K562 (cell line): ENCODE measurements around the gene EHD3. TPM values are rescaled to one million over a fixed set of nuclear protein-coding genes. Genes with fewer than 3 reads are reported as not detected.

Experiments used
- ATAC-seq: fragments of 200-7000 bp; cut with Tn5 transposase; 3 replicates; pipeline ENCODE4 v1.9.1; 2020; ENCODE audit warnings: moderate library complexity
- BruUV-seq: library from RNA; stranded (reverse); fragments of 400-500 nt; replicated peaks from 2 replicates; lab custom pipeline; 2021; lab: Mats Ljungman, UMichigan
- CTCF ChIA-PET: fragments of 300-600 bp; formaldehyde crosslinking; extraction: SDS; loops from one replicate; lab custom pipeline; 2021; ENCODE audit warnings: low intra/inter-chr PET ratio; lab: Yijun Ruan, JAX
- POLR2A ChIA-PET: fragments of 300-600, 350-650 bp; sonication (Branson Sonifier 250); formaldehyde crosslinking; extraction: SDS; loops from one replicate; lab custom pipeline; 2021; ENCODE audit warnings: antibody characterized with exemption, inconsistent platforms; lab: Yijun Ruan, JAX
- DNase-seq, 4 experiments: peaks; one replicate each; pipeline versions ENCODE4 v3.0.0 to v3.0.0-alpha.2; 2011 to 2018; ENCODE audit warnings: low spot score in 3 of 4, mixed read lengths in 3 of 4; ENCODE audit errors: extremely low read depth in 1 of 4
- FAIRE-seq: peaks from 2 replicates; lab custom pipeline; 2011; peaks lifted over from hg19 to GRCh38; lab: Jason Lieb, UNC
- H2AFZ ChIP-seq: 2 replicates; pipeline ENCODE4 v1.6.0; 2011; ENCODE audit warnings: low read depth, low read length, control low read depth, inconsistent platforms
- H3K27ac ChIP-seq: fragments of 200-600 bp; 3 replicates; pipeline ENCODE4 v1.8.0; 2011; ENCODE audit warnings: low read depth, mild to moderate bottlenecking, control low read depth, inconsistent platforms, low read length, moderate library complexity, mixed read lengths; ENCODE audit errors: extremely low read depth
- H3K27me3 ChIP-seq, 2 experiments: fragments of 300-600 bp in 1 of 2; 2 replicates in 1 of 2; 3 replicates in 1 of 2; pipeline versions ENCODE4 v1.6.0 to v1.8.0; 2011; ENCODE audit warnings: inconsistent platforms in 2 of 2, low read length in 2 of 2, mild to moderate bottlenecking in 1 of 2, mixed read lengths in 1 of 2, moderate library complexity in 1 of 2; ENCODE audit not compliant: control insufficient read depth in 2 of 2, insufficient read depth in 2 of 2
- H3K36me3 ChIP-seq: fragments of 300-600 bp; 3 replicates; pipeline ENCODE4 v1.8.0; 2011; ENCODE audit warnings: mild to moderate bottlenecking, low read length, inconsistent platforms; ENCODE audit not compliant: control insufficient read depth, insufficient read depth
- H3K4me1 ChIP-seq, 2 experiments: fragments of 200-600 bp in 1 of 2; replicated peaks in 1 of 2; 2 replicates in 1 of 2; 3 replicates in 1 of 2; pipeline versions ENCODE4 v1.5.1 to v1.8.0; 2011; ENCODE audit warnings: inconsistent platforms in 2 of 2, low read length in 2 of 2, mild to moderate bottlenecking in 1 of 2, mixed read lengths in 1 of 2, moderate library complexity in 1 of 2; ENCODE audit not compliant: control insufficient read depth in 2 of 2, insufficient read depth in 2 of 2
- H3K4me2 ChIP-seq: 2 replicates; pipeline ENCODE4 v1.6.1; 2011; ENCODE audit warnings: low read length, control low read depth, inconsistent platforms, mixed read lengths; ENCODE audit not compliant: insufficient read depth
- H3K4me3 ChIP-seq: fragments of 200-600 bp; sonication (generic), shearing (Covaris generic); 2 replicates; pipeline ENCODE4 v1.5.1; 2016; ENCODE audit warnings: control low read depth, inconsistent platforms
- H3K79me2 ChIP-seq: fragments of 200-600 bp; 3 replicates; pipeline ENCODE4 v1.8.0; 2011; ENCODE audit warnings: low read length, inconsistent platforms; ENCODE audit not compliant: control insufficient read depth, insufficient read depth
- H3K9ac ChIP-seq, 2 experiments: 2 replicates each; pipeline versions ENCODE4 v1.6.0 to v1.6.1; 2011; ENCODE audit warnings: low read depth in 2 of 2, low read length in 2 of 2, control low read depth in 1 of 2, inconsistent platforms in 1 of 2, mild to moderate bottlenecking in 1 of 2, mixed read lengths in 1 of 2; ENCODE audit not compliant: insufficient read depth in 1 of 2
- H3K9me1 ChIP-seq: one replicate; pipeline ENCODE4 v1.6.0; 2011; ENCODE audit warnings: inconsistent platforms, mild to moderate bottlenecking, low read length, moderate library complexity; ENCODE audit not compliant: control insufficient read depth, insufficient read depth
- H3K9me3 ChIP-seq: replicated peaks from 2 replicates; pipeline ENCODE4 v1.5.1; 2011; ENCODE audit warnings: low read depth, low read length, inconsistent platforms; ENCODE audit not compliant: control insufficient read depth, insufficient read depth
- H4K20me1 ChIP-seq: replicated peaks from 2 replicates; pipeline ENCODE4 v1.6.1; 2011; ENCODE audit warnings: low read length, inconsistent platforms, mixed read lengths; ENCODE audit not compliant: control insufficient read depth, insufficient read depth
- POLR2A ChIP-seq: fragments of 450-650 bp; conservative IDR thresholded peaks from 2 replicates; pipeline ENCODE4 v1.6.1; 2016
- ZFP91 ChIP-seq: sonication (generic); formaldehyde crosslinking; IDR thresholded peaks from 2 replicates; pipeline ENCODE4 v1.8.0; 2022; ENCODE audit warnings: mild to moderate bottlenecking, missing genetic modification reagents
- ZNF280A ChIP-seq: fragments of 450-650 bp; IDR thresholded peaks from 2 replicates; pipeline ENCODE4 v1.6.1; 2018; ENCODE audit warnings: mild to moderate bottlenecking, low read depth; ENCODE audit not compliant: partially characterized antibody
- WGBS: fragments of 100-300 bp; shearing (Covaris generic); methylation state at CpG from one replicate; pipeline ENCODE4 v1.1.6; 2016; ENCODE audit warnings: low coverage, mixed read lengths; ENCODE audit not compliant: insufficient coverage; ENCODE audit errors: missing lambda C conversion rate; 5-methylcytosine and 5-hydroxymethylcytosine counted together
- in situ Hi-C: fragments of 300-500 bp; cut with MboI; formaldehyde crosslinking; loops from 4 replicates; pipeline ENCODE4 v1.15.0; 2018; ENCODE audit warnings: inconsistent platforms, mixed read lengths
- intact Hi-C: fragments of 100-400 bp; cut with micrococcal nuclease; formaldehyde crosslinking; loops from 2 replicates; pipeline ENCODE4 v1.14.2; 2022
- polyA plus RNA-seq, 8 experiments: library from polyadenylated mRNA; depleted of rRNA in 4 of 8; stranded (reverse) in 5 of 8; unstranded in 3 of 8; fragments of >200 nt; fragmentation: Nextera tagmentation in 2 of 8; fragmentation: Illumina TruSeq in 1 of 8; extraction: Ambion mirVana in 2 of 8; extraction: Trizol in 1 of 8; gene quantifications; 2 replicates each; pipeline versions ENCODE4 v1.2.1 to v1.2.3, GENCODE V29; 2011 to 2014; ENCODE audit warnings: inconsistent platforms in 1 of 8, missing spikeins in 1 of 8
- total RNA-seq, 7 experiments: library from RNA; depleted of rRNA in 6 of 7; stranded (reverse); fragments of >200 nt in 6 of 7; fragmentation: Illumina TruSeq in 2 of 7; extraction: Trizol in 2 of 7; gene quantifications; 2 replicates each; pipeline versions ENCODE4 v1.2.1 to v1.2.3, GENCODE V29; 2011 to 2021; ENCODE audit warnings: low replicate concordance in 1 of 7

EHD3 gene
- total and polyA plus RNA-seq, 9 of the 15 experiments (the other 6 are each of a cell fraction or from before 2014, with no cell fraction given): under 0.01 to 0.04 (median 0.03) TPM; not detected in 3

- Histone ChIP-seq H3K9me1 (no peaks in the 10 kb centered on the region), H2AFZ (no peak overlapping the region), H3K27ac (no peak overlapping the region), H3K4me2 (no peak overlapping the region), H3K36me3 (no peaks in the 10 kb centered on the region), H3K9me3 (no peaks in the 10 kb centered on the region), H4K20me1 (no peaks in the 10 kb centered on the region), H3K79me2 (no peaks in the 10 kb centered on the region), H3K27me3 (peaks cover 0 to 5% of the 10 kb centered on the region in 2 experiments; a peak in 1 of 5 replicates), H3K4me1 (no peaks in the 10 kb centered on the region), H3K4me3 (no peak overlapping the region), H3K9ac (no peak overlapping the region)
- 0% methylated on average over 1 of the region's 1 CpG for WGBS
- intact Hi-C loops (no loop called here), in situ Hi-C loops (no loop called here)
- TF ChIP-seq POLR2A (no peak), ZNF280A (no peak), ZFP91 (CRISPR knock-in tag) (no peak)
- DNase-seq: no peak
- ChIA-PET POLR2A (interaction anchor here (0.6 kb wide), 1 partner anchor 9 kb away, joined by 3 read pairs; no protein-coding TSS in a partner anchor), CTCF (no interaction called here)
- BruUV-seq: no TSS peak
- FAIRE-seq: no peak
- no peak for ATAC-seq
Observed at GRCh38 chr2:31297751-31298150, 63.8 kb downstream of the EHD3 start.
